ENCODE data around the gene TFCP2L1.
"Not testable (repeated sequence)": the region's sequence is repeated elsewhere in the genome, so short reads cannot be mapped to it uniquely, and the experiment has no call there.

Gene TFCP2L1, protein sequence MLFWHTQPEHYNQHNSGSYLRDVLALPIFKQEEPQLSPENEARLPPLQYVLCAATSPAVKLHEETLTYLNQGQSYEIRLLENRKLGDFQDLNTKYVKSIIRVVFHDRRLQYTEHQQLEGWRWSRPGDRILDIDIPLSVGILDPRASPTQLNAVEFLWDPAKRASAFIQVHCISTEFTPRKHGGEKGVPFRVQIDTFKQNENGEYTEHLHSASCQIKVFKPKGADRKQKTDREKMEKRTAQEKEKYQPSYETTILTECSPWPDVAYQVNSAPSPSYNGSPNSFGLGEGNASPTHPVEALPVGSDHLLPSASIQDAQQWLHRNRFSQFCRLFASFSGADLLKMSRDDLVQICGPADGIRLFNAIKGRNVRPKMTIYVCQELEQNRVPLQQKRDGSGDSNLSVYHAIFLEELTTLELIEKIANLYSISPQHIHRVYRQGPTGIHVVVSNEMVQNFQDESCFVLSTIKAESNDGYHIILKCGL

DNA sequence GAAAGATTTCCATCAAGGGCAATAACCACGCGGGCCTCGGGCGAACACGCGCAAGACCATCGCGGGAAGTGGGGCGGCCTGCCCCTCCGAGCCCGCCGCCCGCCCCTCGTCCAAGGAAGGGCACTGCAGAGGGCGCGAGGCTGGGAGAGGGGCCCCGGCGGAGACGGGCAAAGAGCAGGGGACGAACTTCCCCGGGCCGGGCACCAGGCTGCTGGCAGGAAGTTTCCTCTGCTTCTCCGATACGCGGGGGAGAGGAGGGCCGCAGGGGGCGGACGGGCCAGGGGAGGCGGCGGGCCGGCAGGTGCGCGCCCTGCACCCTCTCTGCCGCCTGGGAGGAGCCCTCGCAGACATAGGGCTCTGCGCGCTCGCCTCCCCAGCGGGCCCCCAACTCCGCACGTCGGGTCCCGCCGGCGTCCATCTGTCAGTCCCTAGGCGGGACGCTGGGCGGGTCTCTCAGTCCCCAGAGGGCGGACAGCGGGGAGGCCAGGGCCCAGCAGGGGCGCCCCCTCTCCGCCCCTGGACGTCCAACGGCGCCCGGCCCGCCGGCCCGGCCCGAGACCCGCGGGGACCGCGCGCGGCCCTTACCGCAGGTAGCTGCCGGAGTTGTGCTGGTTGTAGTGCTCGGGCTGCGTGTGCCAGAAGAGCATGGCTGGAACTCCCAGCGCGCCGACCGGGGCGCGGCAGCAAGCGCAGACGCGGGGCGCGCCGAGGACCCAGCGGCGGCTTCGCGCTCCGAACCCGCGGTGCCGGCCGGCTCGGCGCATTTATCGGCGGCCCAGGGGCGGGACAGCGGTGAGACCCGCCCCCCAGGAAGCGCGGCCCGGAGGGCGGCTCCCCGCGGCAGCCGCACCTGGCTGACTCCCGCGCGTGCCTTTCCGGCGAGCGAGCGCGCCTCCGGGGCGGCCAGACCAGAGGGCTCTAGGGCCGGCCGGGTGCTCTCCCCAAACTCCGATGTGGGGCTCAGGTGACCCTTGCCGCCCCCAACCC, at the start of gene TFCP2L1:
Gene TFCP2L1, minus strand, starts transcription at position 740 of the 987 bp plus-strand sequence. Its CDS starts 93 bp downstream, at position 647.
- DNase-seq = no peak

DNA sequence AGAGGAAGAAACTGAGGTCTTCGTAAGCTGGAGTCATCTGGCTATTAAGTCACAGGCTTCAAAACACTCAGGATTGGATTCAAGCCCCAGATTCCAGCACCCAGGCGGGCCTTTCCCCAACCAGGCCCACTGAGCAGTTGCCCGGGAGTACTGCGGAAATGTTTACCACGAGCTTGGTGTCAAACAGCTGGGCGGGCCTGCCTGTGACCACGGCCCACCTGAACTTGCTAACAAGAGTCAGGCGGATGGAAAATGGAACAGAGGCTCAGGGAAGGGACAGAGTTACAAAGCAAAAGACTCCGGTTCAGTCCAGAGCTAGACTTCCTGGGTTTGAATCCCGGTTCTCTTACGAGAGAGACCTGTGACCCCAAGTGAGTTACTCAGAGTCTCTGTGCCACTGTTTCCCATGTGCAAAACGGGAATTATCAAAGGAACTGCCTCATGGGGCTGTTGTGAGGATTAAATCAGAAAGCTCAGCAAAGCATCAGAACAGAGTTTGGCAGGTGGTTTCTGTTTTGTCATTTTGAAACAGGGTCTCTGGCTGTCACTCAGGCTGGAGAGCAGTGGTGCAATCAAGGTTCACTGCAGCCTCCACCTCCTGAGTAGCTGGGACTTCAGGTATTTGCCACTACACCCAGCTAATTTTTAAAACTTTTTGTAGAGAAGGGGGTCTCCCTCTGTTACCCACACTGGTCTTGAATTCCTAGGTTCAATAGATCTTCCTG, 49.0 kb upstream of the TFCP2L1 start:
- DNase-seq = no peak

DNA sequence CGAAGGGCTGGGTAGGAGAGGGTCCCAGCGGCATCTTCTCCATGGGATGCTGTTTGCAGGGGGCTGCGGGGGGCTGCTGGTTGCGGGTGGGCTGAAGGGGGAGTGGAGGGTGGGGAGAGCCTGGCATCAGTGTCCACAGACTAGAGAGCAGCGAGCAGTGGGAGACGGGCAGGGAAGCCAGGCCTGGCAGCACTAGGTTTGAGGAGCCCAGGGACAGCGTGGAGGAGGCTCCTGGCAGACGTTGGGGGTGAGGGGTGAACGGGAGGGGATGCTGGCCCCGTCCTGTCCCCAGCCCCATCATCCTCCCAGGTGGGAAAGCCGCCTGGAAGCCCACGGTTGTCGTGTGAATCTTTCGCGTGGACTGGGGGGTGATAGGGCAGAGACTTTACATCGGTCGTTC, 48.2 kb upstream of the TFCP2L1 start:
- no peak for DNase-seq

DNA sequence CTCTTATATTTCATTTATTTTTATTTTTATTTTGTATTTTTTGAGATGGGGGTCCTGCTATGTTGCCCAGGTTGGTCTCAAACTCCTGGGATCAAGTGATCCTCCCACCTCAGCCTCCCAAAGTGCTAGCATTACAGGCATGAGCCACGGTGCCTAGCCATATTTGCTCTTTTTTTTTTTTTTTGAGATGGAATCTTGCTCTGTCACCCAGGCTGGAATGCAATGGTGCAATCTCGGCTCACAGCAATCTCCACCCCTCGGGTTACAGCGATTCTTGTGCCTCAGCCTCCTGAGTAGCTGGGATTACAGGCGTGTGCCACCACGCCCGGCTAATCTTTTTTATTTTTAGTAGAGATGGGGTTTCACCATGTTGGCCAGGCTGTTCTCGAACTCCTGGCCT, 46.3 kb upstream of the TFCP2L1 start:
- not testable (repeated sequence) for DNase-seq

DNA sequence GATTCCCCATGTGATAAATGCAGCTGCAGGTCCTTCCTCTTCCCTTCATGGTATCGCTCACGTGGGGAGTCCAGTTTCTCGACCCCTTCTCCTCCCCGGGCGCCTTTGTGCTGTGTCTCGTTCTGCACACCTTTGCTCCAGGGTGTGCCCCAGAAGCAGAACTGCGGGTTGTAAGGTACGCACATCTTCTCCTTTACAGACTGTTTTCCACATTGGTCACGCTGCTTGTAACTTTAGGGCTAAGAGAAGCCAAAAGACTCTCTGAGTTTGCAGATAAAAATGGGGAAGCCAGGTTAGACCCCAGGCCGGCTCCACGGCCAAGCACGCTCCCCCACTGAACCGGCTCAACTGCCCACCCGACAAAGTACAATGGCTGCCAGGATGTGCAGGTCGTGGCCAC, 45.9 kb upstream of the TFCP2L1 start:
- no peak for DNase-seq

DNA sequence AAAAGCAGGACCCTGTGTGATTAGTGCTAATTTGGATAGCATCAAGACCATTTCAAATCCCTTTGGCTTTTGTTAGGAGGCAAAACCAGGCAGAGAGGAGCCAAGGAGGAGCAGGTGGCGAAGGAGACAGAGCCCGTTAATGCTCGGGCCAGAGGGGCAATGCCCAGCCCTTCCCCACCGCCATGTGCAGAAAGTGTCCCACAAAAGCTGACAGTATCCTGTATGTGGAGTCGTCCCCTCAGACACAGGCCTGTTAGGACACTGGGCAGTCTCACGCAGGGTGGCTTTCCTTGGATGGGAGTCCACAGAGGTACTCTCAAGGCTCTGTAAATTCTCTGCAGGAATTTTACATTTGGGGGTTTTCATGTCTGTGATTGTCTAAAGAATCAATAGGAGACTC, 44.8 kb upstream of the TFCP2L1 start:
- DNase-seq = no peak

DNA sequence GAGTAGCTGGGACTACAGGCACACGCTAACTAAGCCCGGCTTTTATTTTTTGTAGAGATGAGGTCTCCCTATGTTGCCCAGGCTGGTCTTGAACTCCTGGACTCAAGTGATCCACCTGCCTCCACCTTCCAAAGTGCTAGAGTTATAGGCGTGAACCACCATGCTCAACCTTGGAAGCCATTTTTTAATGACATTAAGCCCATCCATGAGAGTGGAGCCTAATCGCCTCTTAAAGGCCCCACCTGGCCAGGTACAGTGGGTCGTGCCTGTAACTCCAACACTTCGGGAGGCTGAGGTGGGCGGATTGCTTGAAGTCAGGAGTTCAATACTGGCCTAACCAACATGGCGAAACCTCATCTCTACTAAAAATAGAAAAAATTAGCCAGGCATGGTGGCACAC, 41.6 kb upstream of the TFCP2L1 start:
- no peak for DNase-seq

DNA sequence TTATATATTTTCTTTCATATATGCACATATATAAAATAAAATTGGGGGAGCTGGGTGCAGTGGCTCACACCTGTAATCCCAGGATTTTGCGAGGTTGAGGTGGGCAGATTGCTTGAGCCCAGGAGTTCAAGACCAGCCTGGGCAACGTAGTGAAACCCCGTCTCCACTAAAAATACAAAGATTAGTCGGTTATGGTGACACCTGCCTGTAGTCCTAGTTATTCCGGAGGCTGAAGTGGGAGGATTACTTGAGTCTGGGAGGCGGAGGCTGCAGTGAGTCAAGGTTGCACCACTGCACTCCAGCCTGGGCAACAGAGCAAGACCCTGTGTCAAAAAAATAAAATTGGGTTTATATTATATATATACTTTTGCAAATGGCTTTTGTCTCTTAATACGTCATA, 39.6 kb upstream of the TFCP2L1 start:
- DNase-seq = no peak

DNA sequence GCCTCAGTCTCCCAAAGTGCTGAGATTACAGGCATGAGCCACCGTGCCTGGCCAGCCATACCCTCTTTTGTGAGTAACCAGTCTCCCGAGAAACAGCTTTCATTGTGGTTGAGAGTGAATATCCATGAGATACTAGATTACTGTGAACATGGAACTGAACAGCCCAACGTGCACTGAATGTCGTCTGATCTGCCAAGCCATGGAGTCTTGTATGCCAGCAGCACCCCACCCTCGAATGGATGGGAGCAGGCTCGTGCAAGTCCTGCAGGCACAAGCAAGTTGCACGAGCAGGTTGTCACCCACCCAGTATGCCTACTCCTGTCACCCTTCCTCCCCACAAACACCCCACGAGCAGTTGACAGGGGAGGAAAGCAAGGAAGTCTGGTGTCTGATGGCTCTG, 36.5 kb upstream of the TFCP2L1 start:
- DNase-seq = no peak

DNA sequence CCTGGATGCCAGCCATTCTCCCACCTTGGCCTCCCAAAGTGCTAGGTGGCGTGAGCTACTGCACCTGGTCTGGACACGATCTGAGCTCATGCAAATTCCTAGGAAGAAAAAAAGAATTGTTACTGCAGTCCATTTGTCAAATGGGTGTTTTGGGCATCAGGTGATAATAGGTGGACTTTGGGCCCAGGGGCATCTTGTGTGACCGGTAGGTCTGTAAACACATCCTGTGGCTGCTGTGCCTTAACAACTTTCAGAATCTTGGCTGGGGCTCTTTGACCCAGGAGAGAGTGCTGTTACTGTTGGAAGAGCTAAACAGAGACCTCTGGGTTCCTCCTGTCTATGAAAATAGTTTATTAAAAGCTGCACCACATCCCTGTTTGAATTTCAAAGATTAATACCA, 34.9 kb upstream of the TFCP2L1 start:
- no peak for DNase-seq

DNA sequence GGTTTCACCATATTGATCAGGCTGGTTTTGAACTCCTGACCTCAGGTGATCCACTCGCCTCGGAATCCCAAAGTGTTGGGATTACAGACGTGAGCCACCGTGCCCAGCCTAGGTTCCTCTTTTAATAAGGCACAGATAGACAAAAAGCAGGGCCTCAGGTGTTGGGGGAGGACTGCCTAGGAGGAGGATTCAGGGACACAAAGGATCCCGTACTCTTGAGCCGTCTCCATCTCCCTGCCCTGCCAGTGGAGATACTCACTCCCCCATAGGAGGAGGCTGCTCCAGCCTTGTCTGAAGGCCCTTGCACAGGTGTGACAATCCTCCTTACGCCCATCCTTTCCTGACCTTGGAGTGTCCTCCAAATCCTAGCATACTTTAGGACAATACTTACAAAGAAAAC, 32.0 kb upstream of the TFCP2L1 start:
- DNase-seq = no peak

DNA sequence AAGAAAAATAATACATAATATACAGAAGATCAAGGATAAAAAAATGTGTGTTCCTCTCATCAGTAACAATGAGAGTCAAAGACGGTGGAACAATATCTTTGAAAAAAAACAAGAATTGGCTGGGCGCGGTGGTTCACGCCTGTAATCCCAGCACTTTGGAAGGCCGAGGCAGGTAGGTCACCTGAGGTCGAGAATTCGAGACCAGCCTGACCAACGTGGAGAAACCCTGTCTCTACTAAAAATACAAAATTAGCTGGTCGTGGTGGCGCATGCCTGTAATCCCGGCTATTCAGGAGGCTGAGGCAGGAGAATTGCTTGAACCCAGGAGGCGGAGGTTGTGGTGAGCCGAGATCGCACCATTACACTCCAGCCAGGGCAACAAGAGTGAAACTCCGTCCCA, 28.7 kb upstream of the TFCP2L1 start:
- DNase-seq = not testable (repeated sequence)

DNA sequence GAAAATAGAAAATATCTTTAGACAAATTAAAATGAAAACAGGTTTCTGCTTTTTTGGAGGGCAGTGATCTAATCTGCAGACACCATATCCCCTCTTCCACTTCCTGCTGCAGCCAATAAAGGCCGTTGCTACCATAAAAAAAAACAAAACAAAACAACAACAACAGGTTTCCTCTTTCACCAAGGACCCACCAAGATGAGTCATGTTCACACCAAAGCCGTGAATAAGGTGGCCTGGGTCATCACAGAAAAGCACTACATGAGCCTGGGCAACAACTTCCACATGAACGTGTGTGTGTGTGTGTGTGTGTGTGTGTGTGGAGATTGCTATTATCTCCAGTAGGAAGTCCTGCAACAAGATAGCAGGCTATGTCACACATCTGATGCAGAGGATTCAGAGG, 24.8 kb upstream of the TFCP2L1 start:
- no peak for DNase-seq

DNA sequence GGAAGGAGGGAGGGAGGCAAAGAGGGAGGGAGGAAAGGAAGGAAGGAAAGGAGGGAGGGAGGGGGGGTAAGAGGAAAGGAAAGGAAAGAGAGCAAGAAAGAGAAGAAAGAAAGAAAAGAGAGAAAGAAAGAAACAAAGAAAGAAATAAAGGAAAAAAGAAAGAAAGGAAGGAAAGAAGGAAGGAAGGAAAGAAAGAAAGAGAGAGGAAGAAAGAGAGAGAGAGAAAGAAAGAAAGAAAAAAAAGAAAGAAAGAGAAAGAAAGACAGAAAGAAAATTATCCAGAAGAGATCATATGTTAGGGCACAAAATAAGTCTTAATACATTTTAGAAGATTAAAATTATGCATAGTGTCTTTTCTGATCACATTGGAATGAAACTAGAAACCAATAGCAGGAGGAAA, 24.3 kb upstream of the TFCP2L1 start:
- DNase-seq = no peak

DNA sequence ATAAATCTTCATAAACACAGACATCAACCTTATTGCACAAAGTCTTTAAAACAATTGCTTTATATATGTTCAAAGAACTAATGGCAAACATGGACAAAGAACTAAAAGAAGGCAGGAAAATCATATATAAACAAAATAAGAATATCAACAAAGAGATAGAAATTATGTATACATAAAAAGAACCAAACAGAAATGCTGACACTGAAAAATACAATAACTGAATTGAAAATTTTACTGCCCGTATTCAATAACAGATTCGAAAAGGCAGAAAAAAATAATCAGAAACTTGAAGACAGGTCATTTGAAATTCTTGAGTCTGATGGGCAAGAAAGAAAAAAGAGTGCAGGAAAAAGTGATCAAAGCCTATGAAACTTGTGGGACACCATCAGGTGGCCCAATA, 22.0 kb upstream of the TFCP2L1 start:
- DNase-seq = no peak

DNA sequence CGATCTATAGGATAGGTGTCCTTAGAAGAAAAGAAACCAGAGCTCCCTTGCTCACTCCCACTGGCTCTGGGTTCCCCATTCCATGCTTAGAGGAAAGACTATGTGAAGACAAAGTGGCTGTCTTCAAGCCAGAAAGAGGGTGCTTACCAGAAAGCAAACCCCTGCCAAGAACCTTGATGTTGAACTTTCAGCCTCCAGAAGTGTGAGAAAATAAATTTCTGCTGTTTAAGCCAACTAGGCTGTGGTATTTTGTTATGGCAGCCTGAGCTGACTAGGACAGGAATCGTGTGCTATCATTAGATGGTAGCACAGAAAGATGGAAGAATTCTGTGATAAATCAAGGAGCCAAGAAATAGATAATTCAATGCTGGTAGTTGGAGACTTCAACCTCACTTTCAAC, 19.9 kb upstream of the TFCP2L1 start:
- no peak for DNase-seq

DNA sequence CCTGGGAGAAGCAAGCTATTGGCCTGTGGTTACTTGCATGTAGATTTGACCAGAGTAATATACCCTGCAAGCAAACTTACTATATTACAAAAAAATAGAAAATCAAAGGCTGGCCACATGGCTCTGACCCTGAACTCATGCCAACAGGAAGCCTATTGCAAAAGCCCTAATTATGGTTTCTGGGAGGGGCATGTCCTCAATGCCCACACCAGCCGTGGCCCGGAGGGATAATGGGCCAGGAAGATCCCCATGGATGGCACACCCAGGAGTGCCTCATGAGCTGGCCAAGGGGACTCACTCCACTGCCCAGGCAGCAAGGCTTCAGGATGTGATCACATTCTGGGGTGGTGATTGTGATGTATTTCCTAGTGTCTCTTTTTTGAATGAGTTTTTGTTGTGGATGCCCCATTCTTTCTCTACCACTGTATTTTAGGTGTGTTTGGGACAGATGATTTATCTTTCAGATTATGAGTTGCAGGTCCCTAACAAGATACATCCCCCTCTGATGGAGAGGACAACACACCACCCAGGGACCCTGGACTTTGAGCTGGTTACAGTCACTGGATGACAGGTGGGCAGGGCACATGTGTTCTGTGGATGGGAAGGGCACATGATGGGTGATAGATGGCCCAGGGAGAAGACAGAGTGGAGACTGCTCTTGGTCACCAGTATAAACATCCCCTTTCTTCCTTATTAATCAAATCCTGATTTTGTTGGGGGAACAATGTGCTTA, 18.7 kb upstream of the TFCP2L1 start:
- DNase-seq = no peak

DNA sequence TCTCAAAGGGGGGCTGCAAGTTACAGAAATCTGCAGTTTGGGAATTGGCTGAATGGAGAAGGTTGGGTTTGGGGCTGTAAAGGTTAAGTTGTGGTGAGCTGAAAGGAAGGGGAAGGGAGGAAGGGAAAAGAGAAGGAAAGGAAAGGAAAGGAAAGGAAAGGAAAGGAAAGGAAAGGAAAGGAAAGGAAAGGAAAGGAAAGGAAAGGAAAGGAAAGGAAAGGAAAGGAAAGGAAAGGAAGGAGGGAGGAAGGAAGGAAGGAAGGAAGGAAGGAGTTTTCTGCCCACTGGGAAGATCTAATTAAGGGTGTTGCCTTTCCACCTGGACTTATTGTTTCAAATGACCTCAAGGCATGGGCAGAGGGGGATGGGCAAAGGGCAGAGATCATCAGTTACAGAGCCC, 16.2 kb upstream of the TFCP2L1 start:
- not testable (repeated sequence) for DNase-seq

DNA sequence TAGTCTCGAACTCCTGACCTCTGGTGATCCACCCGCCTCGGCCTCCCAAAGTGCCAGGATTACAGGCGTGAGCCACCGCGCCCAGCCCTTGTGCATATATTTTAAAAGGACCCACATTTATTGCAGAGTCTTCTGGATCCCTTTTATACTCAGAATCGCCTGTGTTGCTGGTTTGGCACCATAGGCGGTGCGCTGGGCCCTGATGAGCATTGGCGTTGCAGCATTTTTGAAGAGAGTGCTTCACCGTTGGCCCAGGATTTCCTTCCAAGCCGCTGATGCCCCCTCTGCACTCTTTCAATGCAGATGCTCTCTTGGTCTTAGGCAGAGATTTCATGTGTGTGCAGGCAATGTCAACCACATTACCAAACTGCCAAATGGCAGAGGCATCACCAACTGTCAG, 13.5 kb upstream of the TFCP2L1 start:
- DNase-seq = no peak

DNA sequence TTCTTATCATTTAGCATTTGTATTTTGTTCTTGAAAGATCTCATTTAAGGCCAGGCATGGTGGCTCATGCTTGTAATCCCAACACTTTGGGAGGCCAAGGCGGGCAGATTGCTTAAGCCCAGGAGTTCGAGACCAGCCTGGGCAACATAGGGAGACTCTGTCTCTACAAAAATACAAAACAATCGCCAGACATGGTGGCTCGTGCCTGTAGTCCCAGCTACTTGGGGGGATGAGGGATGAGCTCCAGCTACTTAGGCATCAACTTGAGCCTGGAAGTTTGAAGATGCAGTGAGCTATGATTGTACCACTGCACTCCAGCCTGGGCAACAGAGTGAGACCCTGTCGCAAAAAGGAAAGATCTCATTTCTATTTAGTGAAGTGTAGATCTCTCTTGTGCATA, 12.9 kb upstream of the TFCP2L1 start:
- DNase-seq = not testable (repeated sequence)

DNA sequence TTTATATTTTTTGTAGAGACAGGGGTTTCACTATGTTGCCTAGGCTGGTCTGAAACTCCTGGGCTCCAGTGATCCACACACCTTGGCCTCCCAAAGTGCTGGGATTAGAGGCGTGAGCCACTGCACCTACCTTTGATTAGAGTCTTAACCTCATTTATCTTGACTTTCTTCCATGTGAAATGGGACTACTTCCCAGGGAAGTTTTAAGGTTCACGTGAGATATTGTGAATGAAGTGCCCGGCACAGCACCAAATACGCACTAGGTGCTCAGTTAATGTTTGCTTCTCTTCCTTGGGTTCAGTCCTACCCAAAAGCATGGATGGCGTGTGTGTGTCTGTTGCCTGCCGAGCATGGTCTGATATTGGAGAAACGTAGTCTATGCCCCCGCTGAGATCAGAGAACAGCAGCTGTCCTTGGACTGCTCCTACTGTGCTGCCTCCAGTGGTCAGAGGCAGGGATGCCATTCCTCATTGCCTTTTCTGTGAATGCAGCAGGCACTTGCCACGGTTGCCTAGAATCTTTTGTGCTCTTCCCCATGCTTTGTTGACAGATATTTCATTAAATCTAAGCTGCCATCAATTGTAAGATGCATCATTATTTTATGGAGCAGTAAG, 12.3 kb upstream of the TFCP2L1 start:
- DNase-seq = peak; percentile 21

Measured in amniotic stem cell (primary cell).